ENCODE data around the gene ADGRV1.
"Not testable (repeated sequence)": the region's sequence is repeated elsewhere in the genome, so short reads cannot be mapped to it uniquely, and the experiment has no call there.

ADGRV1 gene

GRCh38 chr5:91025956-91026355, 467.4 kb downstream of the ADGRV1 start:
- Histone ChIP-seq H3K27me3 (ENCODE audit: control insufficient read depth, insufficient read depth, low read length, poor library complexity, severe bottlenecking) (no peaks in the 10 kb centered on the region), H3K9me3 (ENCODE audit: control insufficient read depth, low read length) (no peaks in the 10 kb centered on the region), H3K4me1 (ENCODE audit: control insufficient read depth, insufficient read depth, low read length) (peaks cover 12% of the 10 kb centered on the region), H3K27ac (ENCODE audit: insufficient read depth, low read depth, low read length, poor library complexity, severe bottlenecking) (no peak overlapping the region), H3K4me3 (ENCODE audit: insufficient read depth, low read depth, low read length) (no peak overlapping the region), H3K36me3 (ENCODE audit: control insufficient read depth, insufficient read depth, low read length) (no peaks in the 10 kb centered on the region)
- 95 to 100% methylated on average over 2 of the region's 2 CpGs for WGBS, 2 experiments

GRCh38 chr5:91026466-91026865, 467.9 kb downstream of the ADGRV1 start:
- 93 to 96% methylated on average over 4 of the region's 4 CpGs for WGBS, 2 experiments
- H3K4me1 ChIP-seq (ENCODE audit: control insufficient read depth, insufficient read depth, low read length): peaks cover 12% of the 10 kb centered on the region
- H3K27ac ChIP-seq (ENCODE audit: insufficient read depth, low read depth, low read length, poor library complexity, severe bottlenecking): no peak overlapping the region
- H3K4me3 ChIP-seq (ENCODE audit: insufficient read depth, low read depth, low read length): no peak overlapping the region
- H3K27me3 ChIP-seq (ENCODE audit: control insufficient read depth, insufficient read depth, low read length, poor library complexity, severe bottlenecking): no peaks in the 10 kb centered on the region
- no peaks in the 10 kb centered on the region for H3K36me3 ChIP-seq (ENCODE audit: control insufficient read depth, insufficient read depth, low read length)
- H3K9me3 ChIP-seq (ENCODE audit: control insufficient read depth, low read length): no peaks in the 10 kb centered on the region

GRCh38 chr5:91027405-91028139, 469.0 kb downstream of the ADGRV1 start:
- Histone ChIP-seq H3K9me3 (ENCODE audit: control insufficient read depth, low read length) (no peaks in the 10 kb centered on the region), H3K4me1 (ENCODE audit: control insufficient read depth, insufficient read depth, low read length) (peaks cover 12% of the 10 kb centered on the region), H3K36me3 (ENCODE audit: control insufficient read depth, insufficient read depth, low read length) (no peaks in the 10 kb centered on the region), H3K27me3 (ENCODE audit: control insufficient read depth, insufficient read depth, low read length, poor library complexity, severe bottlenecking) (no peaks in the 10 kb centered on the region), H3K4me3 (ENCODE audit: insufficient read depth, low read depth, low read length) (no peak overlapping the region), H3K27ac (ENCODE audit: insufficient read depth, low read depth, low read length, poor library complexity, severe bottlenecking) (no peak overlapping the region)
- WGBS, 2 experiments: 88 to 92% methylated on average over 1 of the region's 1 CpG

GRCh38 chr5:91028499-91028956, 469.9 kb downstream of the ADGRV1 start:
- no peak overlapping the region for H3K4me3 ChIP-seq (ENCODE audit: insufficient read depth, low read depth, low read length)
- H3K27ac ChIP-seq (ENCODE audit: insufficient read depth, low read depth, low read length, poor library complexity, severe bottlenecking): no peak overlapping the region
- no peaks in the 10 kb centered on the region for H3K9me3 ChIP-seq (ENCODE audit: control insufficient read depth, low read length)
- H3K36me3 ChIP-seq (ENCODE audit: control insufficient read depth, insufficient read depth, low read length): no peaks in the 10 kb centered on the region
- no peaks in the 10 kb centered on the region for H3K27me3 ChIP-seq (ENCODE audit: control insufficient read depth, insufficient read depth, low read length, poor library complexity, severe bottlenecking)
- peaks cover 12% of the 10 kb centered on the region for H3K4me1 ChIP-seq (ENCODE audit: control insufficient read depth, insufficient read depth, low read length)
- WGBS, 2 experiments: 88 to 90% methylated on average over 2 of the region's 2 CpGs

- H3K4me3 ChIP-seq (ENCODE audit: insufficient read depth, low read depth, low read length): no peak overlapping the region
- WGBS, 2 experiments: 95 to 97% methylated on average over 6 of the region's 6 CpGs
- no peak overlapping the region for H3K27ac ChIP-seq (ENCODE audit: insufficient read depth, low read depth, low read length, poor library complexity, severe bottlenecking)
- H3K9me3 ChIP-seq (ENCODE audit: control insufficient read depth, low read length): no peaks in the 10 kb centered on the region
- H3K36me3 ChIP-seq (ENCODE audit: control insufficient read depth, insufficient read depth, low read length): no peaks in the 10 kb centered on the region
- peaks cover 12% of the 10 kb centered on the region for H3K4me1 ChIP-seq (ENCODE audit: control insufficient read depth, insufficient read depth, low read length)
- H3K27me3 ChIP-seq (ENCODE audit: control insufficient read depth, insufficient read depth, low read length, poor library complexity, severe bottlenecking): no peaks in the 10 kb centered on the region
Observed at GRCh38 chr5:91030521-91031401, 472.2 kb downstream of the ADGRV1 start.

- no peaks in the 10 kb centered on the region for H3K9me3 ChIP-seq (ENCODE audit: control insufficient read depth, low read length)
- 93 to 100% methylated on average over 1 of the region's 1 CpG for WGBS, 2 experiments
- no peak overlapping the region for H3K4me3 ChIP-seq (ENCODE audit: insufficient read depth, low read depth, low read length)
- H3K27me3 ChIP-seq (ENCODE audit: control insufficient read depth, insufficient read depth, low read length, poor library complexity, severe bottlenecking): no peaks in the 10 kb centered on the region
- H3K4me1 ChIP-seq (ENCODE audit: control insufficient read depth, insufficient read depth, low read length): peaks cover 12% of the 10 kb centered on the region
- no peak overlapping the region for H3K27ac ChIP-seq (ENCODE audit: insufficient read depth, low read depth, low read length, poor library complexity, severe bottlenecking)
- H3K36me3 ChIP-seq (ENCODE audit: control insufficient read depth, insufficient read depth, low read length): no peaks in the 10 kb centered on the region
Observed at GRCh38 chr5:91031402-91031752, 472.8 kb downstream of the ADGRV1 start.

- 93 to 97% methylated on average over 4 to 5 of the region's 5 CpGs for WGBS, 2 experiments
- no peaks in the 10 kb centered on the region for H3K9me3 ChIP-seq (ENCODE audit: control insufficient read depth, low read length)
- H3K4me1 ChIP-seq (ENCODE audit: control insufficient read depth, insufficient read depth, low read length): peaks cover 12% of the 10 kb centered on the region
- no peaks in the 10 kb centered on the region for H3K27me3 ChIP-seq (ENCODE audit: control insufficient read depth, insufficient read depth, low read length, poor library complexity, severe bottlenecking)
- no peak overlapping the region for H3K4me3 ChIP-seq (ENCODE audit: insufficient read depth, low read depth, low read length)
- no peak overlapping the region for H3K27ac ChIP-seq (ENCODE audit: insufficient read depth, low read depth, low read length, poor library complexity, severe bottlenecking)
- H3K36me3 ChIP-seq (ENCODE audit: control insufficient read depth, insufficient read depth, low read length): no peaks in the 10 kb centered on the region
Observed at GRCh38 chr5:91032125-91032524, 473.5 kb downstream of the ADGRV1 start.

GRCh38 chr5:91033370-91033769, 474.8 kb downstream of the ADGRV1 start:
- WGBS, 2 experiments: 71 to 100% methylated on average over 1 of the region's 1 CpG

GRCh38 chr5:91038180-91038808, 479.7 kb downstream of the ADGRV1 start:
- Histone ChIP-seq H3K4me1 (ENCODE audit: control insufficient read depth, insufficient read depth, low read length) (peaks cover 5% of the 10 kb centered on the region), H3K36me3 (ENCODE audit: control insufficient read depth, insufficient read depth, low read length) (no peaks in the 10 kb centered on the region), H3K4me3 (ENCODE audit: insufficient read depth, low read depth, low read length) (no peak overlapping the region), H3K27me3 (ENCODE audit: control insufficient read depth, insufficient read depth, low read length, poor library complexity, severe bottlenecking) (no peaks in the 10 kb centered on the region), H3K27ac (ENCODE audit: insufficient read depth, low read depth, low read length, poor library complexity, severe bottlenecking) (no peak overlapping the region), H3K9me3 (ENCODE audit: control insufficient read depth, low read length) (no peaks in the 10 kb centered on the region)
- 74 to 75% methylated on average over 2 of the region's 2 CpGs for WGBS, 2 experiments

More at GRCh38 chr5:91033370-91033769, 474.8 kb downstream of the ADGRV1 start:
- Histone ChIP-seq H3K27me3 (ENCODE audit: control insufficient read depth, insufficient read depth, low read length, poor library complexity, severe bottlenecking) (no peaks in the 10 kb centered on the region), H3K4me1 (ENCODE audit: control insufficient read depth, insufficient read depth, low read length) (peaks cover 5% of the 10 kb centered on the region), H3K4me3 (ENCODE audit: insufficient read depth, low read depth, low read length) (no peak overlapping the region), H3K36me3 (ENCODE audit: control insufficient read depth, insufficient read depth, low read length) (no peaks in the 10 kb centered on the region), H3K9me3 (ENCODE audit: control insufficient read depth, low read length) (no peaks in the 10 kb centered on the region), H3K27ac (ENCODE audit: insufficient read depth, low read depth, low read length, poor library complexity, severe bottlenecking) (no peak overlapping the region)

GRCh38 chr5:91041132-91041531, 482.5 kb downstream of the ADGRV1 start:
- WGBS, 2 experiments: 90 to 92% methylated on average over 1 of the region's 1 CpG
- H3K27ac ChIP-seq (ENCODE audit: insufficient read depth, low read depth, low read length, poor library complexity, severe bottlenecking); H3K27me3 ChIP-seq (ENCODE audit: control insufficient read depth, insufficient read depth, low read length, poor library complexity, severe bottlenecking); H3K36me3 ChIP-seq (ENCODE audit: control insufficient read depth, insufficient read depth, low read length); H3K9me3 ChIP-seq (ENCODE audit: control insufficient read depth, low read length); H3K4me1 ChIP-seq (ENCODE audit: control insufficient read depth, insufficient read depth, low read length); H3K4me3 ChIP-seq (ENCODE audit: insufficient read depth, low read depth, low read length): not testable (repeated sequence)

All from ectodermal cell (in vitro differentiated cells).